H54 (cell line): ENCODE results near the gene EFHC1.

Source experiments
- DNase-seq: peaks from one replicate; pipeline ENCODE4 v3.0.0; 2011; ENCODE audit warnings: low spot score, mixed read lengths; ENCODE audit not compliant: insufficient read length
- FAIRE-seq: peaks from 3 replicates; lab custom pipeline; 2011; peaks lifted over from hg19 to GRCh38; lab: Jason Lieb, UNC
- POLR2A ChIP-seq: IDR thresholded peaks from 2 replicates; pipeline ENCODE4 v1.6.1; 2011; ENCODE audit warnings: low read depth, mild to moderate bottlenecking, low read length

Gene EFHC1

GRCh38 chr6:52507557-52508260 lies 87.6 kb downstream of the EFHC1 start:
- no peak for DNase-seq
- no peak for TF ChIP-seq POLR2A
- FAIRE-seq, result no peak

DNA sequence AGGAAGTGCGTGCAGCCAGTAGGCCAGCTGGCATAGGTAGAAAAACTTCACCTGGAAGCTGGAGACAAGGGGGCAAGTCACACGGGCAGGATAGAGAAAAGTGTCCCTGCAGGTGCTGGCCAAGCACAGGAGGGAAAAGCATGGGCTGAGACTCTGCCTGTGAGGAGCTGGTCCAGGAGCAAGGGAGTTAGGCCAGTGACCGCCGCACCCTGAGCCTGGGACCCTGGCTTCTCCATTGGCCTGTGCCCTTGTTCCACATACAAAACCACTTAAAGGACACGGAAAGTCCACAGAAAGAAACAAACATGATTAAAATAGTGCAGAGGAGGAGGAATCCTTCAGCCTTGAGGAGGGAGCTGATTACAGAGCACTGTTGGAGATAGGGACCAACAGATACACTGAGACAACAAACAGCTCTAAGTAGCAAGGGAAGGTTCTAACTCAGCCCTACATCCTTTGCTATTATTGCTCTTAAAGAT lies 88.2 kb downstream of the EFHC1 start:
- no peak for FAIRE-seq
- no peak for DNase-seq
- no peak for TF ChIP-seq POLR2A

DNA sequence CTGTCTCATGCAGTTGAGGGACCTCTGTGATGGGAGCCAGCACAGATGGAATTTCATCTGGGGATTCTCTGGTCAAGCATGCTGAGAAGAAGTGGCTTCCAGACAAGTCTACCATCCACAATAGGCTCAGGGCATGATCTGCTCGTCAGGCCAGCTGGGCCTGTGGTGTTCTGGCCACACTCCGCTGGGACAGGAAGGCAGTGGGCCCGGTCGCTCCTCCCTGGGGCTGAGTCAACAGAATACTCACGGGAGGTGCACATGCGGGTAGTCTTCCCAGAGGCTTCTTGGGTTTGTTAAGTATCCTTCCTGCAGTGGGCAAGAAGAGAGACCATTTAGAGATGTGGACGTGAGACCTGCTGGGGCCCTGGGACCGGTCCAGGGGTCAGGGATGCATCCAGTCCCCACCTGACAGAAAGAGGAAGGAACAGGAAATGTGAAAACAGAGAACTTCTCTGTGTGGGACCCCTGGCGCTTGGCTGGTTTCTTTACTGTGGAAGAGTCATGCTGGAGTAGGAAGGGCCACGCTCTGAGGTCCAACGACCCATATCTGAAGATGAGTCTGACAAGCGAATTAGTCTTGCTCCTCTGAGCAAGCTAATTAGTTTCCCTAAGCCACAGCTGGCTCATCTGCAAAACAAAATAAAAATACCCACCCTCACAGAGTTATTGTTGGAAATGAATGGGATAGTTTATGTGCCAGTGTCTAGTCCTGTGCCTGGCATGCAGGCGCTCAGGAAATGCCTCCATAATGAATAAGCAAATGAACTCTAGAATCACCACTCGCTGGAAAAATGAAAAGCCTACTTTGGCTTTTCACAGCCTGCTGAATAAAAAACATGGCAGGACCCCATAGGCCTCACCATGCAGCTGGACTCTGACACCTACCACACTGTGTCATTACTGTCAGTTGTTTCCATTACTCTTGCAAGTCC lies 89.4 kb downstream of the EFHC1 start:
- DNase-seq, result no peak
- no peak for FAIRE-seq
- no peak for TF ChIP-seq POLR2A

DNA sequence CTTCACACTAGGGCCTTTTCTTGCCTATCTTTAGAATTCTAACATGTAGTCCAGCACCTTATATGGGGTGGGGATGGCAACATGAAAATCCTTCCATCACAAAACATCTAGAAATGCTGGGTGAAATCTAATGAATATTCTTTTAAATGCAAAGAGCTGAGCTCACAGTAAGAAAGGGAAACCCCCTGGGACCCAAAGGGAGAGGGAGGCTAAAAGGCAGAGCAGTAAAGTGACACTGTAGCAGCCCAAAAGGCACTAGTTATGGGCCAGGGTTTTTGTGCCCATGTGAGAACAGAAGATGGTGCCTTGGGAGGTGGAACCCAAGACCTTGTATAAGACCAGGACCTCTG lies 90.0 kb downstream of the EFHC1 start:
- no peak for DNase-seq
- TF ChIP-seq POLR2A, result no peak
- no peak for FAIRE-seq

DNA sequence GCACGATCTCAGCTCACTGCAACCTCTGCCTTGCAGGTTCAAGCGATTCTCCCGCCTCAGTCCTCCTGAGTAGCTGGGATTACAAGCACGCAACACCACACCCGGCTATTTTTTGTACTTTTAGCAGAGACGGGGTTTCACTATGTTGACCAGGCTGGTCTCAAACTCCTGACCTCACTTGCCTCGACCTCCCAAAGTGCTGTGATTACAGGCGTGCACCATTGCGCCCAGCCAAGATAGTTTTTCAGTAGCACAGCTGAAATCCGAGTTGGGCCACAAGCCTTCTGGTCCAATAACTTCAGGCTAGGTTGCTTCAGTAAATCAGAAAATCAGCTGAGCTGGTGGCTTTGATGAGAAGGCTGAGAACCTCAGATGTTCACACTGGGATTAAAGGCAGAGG lies 91.0 kb downstream of the EFHC1 start:
- DNase-seq (no peak), FAIRE-seq (no peak)
- no peak for TF ChIP-seq POLR2A

GRCh38 chr6:52511572-52512151 lies 91.5 kb downstream of the EFHC1 start:
- FAIRE-seq (no peak), DNase-seq (no peak)
- TF ChIP-seq POLR2A, result no peak

DNA sequence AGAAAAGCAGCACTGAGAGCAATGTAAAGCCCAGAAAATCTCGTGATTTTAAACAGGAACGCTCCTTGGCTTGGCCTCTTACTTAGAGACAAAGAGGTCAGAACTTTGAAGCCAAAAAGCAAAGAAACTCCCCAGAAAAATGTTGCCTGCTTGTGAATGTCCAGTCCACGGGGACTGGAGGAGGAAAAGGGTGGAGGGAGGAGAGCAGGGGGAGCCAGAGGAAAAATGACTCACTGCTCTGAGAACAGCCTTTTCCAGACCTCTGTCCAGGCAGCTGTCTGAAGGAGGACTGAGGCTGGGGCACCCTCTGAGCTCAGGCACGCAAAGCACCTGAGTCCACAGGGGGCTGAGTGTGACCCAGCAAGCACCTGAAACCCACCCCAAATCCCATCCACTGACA lies 92.1 kb downstream of the EFHC1 start:
- FAIRE-seq, result no peak
- DNase-seq, result peak; percentile 68
- no peak for TF ChIP-seq POLR2A

DNA sequence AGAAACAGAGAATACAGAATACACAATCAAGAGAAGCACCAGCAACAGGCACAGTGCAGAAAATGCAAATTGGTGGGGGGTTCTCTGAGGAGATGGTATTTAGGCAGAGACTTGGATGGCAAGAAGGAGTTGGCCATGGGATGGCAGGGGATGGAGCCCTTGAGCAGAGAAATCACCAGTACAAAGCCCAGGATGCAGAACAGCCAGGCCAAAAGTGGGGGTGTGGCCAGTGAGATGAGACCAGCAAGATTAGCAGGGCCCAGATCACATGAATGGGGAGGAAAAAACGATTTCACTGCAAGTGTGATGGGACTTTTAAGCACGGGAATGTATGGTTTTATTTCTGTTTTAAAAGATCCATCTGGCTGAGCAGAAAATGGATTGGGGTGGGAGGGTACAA lies 93.3 kb downstream of the EFHC1 start:
- FAIRE-seq (no peak), DNase-seq (no peak)
- no peak for TF ChIP-seq POLR2A

DNA sequence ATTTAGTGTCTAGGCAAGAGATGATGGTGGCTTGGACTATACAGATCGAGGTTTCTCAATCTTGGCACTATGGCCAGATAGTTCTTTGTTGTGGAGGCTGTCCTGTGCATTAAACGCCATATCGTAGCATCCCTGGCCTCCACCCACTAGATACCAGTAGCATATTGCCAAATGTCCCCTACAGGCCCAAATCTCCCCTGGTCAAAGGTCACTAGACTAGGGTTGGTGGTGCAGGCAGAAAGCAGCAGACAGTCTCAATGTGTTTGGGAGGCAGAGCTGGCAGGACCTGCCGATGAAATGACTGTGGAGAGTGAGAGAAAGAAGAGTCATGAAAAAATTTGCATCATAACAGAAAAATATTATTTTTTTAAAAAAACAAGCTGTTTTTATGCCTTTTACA lies 93.8 kb downstream of the EFHC1 start:
- DNase-seq (no peak), FAIRE-seq (no peak)
- TF ChIP-seq POLR2A, result no peak

GRCh38 chr6:52514514-52514913 lies 94.4 kb downstream of the EFHC1 start:
- FAIRE-seq, result no peak

DNA sequence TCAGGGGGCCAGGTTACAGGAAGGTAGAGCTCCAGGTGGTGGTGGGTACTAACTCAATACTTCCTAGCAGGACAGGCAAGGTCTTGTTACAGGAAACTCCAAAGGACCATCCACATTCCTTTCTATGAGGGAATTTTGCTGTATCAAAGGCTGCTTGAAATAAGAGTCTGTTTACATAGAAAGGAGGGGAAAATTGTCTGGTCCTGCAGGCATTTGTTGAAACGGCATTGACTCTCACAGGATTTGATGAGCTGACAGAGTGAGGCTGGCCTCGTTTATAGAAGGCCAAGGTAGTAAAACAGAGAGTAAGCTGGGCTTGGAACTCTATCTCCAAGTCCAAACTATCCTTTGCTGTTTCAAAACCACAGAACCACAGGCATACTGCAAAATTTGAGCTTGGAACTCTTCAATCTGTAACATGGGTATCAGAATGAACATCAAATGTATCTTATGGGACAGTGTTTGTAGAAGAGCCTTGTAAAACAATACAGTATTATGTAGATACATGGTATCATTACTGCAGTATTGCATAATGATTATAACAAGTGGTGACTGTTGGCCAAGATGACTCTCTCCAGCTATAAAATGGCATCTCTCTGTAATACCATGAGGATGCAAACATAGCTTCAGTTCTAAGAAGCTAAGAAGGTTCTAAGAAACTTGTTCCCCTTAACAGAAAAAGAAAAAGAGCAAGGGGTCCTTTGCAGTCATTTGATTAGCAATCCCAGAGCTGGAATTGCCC lies 95.2 kb downstream of the EFHC1 start:
- no peak for TF ChIP-seq POLR2A
- FAIRE-seq (no peak), DNase-seq (no peak)

More at GRCh38 chr6:52514514-52514913, 94.4 kb downstream of the EFHC1 start:
- TF ChIP-seq POLR2A, result no peak
- no peak for DNase-seq

DNA sequence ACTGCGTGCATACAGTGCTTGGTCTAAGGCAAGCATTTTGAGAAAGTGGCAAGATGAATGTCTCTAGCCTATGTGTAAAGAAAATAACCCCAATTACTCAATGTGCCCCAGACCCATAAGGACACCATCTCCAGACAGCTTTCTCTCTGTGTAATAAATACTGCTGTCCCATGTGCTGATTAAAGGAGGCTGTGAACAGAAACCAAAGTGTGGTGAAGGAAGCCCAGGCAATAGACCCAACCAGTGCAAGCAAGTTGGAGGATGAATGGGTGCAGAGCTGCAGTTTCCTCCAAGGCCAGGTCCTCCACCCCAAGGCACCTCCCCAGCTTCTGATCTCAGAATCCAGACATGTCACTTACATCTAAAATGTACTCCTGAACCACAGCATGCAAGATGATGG lies 96.1 kb downstream of the EFHC1 start:
- no peak for TF ChIP-seq POLR2A
- FAIRE-seq (no peak), DNase-seq (no peak)

GRCh38 chr6:52516943-52517342 lies 96.8 kb downstream of the EFHC1 start:
- DNase-seq (no peak), FAIRE-seq (no peak)
- TF ChIP-seq POLR2A, result no peak
